Measurements from ENCODE around the gene ARAP1.

GRCh38 chr11:72657411-72658100 is 94.7 kb downstream of the ARAP1 start:
- TF ChIP-seq, protein P1, sequence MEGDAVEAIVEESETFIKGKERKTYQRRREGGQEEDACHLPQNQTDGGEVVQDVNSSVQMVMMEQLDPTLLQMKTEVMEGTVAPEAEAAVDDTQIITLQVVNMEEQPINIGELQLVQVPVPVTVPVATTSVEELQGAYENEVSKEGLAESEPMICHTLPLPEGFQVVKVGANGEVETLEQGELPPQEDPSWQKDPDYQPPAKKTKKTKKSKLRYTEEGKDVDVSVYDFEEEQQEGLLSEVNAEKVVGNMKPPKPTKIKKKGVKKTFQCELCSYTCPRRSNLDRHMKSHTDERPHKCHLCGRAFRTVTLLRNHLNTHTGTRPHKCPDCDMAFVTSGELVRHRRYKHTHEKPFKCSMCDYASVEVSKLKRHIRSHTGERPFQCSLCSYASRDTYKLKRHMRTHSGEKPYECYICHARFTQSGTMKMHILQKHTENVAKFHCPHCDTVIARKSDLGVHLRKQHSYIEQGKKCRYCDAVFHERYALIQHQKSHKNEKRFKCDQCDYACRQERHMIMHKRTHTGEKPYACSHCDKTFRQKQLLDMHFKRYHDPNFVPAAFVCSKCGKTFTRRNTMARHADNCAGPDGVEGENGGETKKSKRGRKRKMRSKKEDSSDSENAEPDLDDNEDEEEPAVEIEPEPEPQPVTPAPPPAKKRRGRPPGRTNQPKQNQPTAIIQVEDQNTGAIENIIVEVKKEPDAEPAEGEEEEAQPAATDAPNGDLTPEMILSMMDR (IDR thresholded peaks at IDR 0.05; ENCODE audit: insufficient read depth, low read length): no peak
- no peak for TF ChIP-seq GABPA (IDR thresholded peaks at IDR 0.05; ENCODE audit: low read depth)
- TF ChIP-seq REST (IDR thresholded peaks at IDR 0.05; ENCODE audit: insufficient replicate concordance, low read depth): no peak
- no peak for TF ChIP-seq POLR2AphosphoS5 (IDR thresholded peaks at IDR 0.05; ENCODE audit: low read depth)
- no peak for TF ChIP-seq SPI1 (IDR thresholded peaks at IDR 0.05; ENCODE audit: borderline replicate concordance, low read depth)
